GM13976 (cell line): Measurements from ENCODE around the gene PKHD1.

Experiments used
- DNase-seq: peaks from one replicate; pipeline ENCODE4 v3.0.0; 2012; ENCODE audit warnings: low spot score
- CTCF ChIP-seq: IDR thresholded peaks from 2 replicates; pipeline ENCODE4 v1.5.1; 2012; ENCODE audit warnings: borderline replicate concordance, mild to moderate bottlenecking; ENCODE audit not compliant: insufficient read depth; ENCODE audit errors: extremely low read depth, missing control alignments, control extremely low read depth
- in situ Hi-C: fragments of 300-500 bp; cut with MboI; formaldehyde crosslinking; loops from one replicate; pipeline ENCODE4 v1.12.0; 2022; ENCODE audit warnings: low sequenced_read_pairs, mixed read lengths, inconsistent platforms; ENCODE audit not compliant: unreplicated experiment

Gene PKHD1

GRCh38 chr6:52050051-52050405 lies 37.4 kb downstream of the PKHD1 start:
- no peak for DNase-seq
- in situ Hi-C loops: no loop called here
- no peak for TF ChIP-seq CTCF

GRCh38 chr6:52049252-52050050 lies 38.0 kb downstream of the PKHD1 start:
- peak; percentile 62 for TF ChIP-seq CTCF
- DNase-seq: peak; percentile 43
- in situ Hi-C loops: no loop called here

- TF ChIP-seq CTCF: no peak
- DNase-seq: no peak
- in situ Hi-C loops: no loop called here
Measured at GRCh38 chr6:52046456-52046855, 41.0 kb downstream of the PKHD1 start.

- DNase-seq: no peak
- in situ Hi-C loops: no loop called here
- TF ChIP-seq CTCF: no peak
Measured at GRCh38 chr6:52045481-52045880, 41.9 kb downstream of the PKHD1 start.

- no peak for DNase-seq
- no peak for TF ChIP-seq CTCF
- in situ Hi-C loops: no loop called here
Measured at GRCh38 chr6:52045033-52045432, 42.4 kb downstream of the PKHD1 start.

GRCh38 chr6:52042141-52042885 lies 45.1 kb downstream of the PKHD1 start:
- in situ Hi-C loops: no loop called here
- no peak for TF ChIP-seq CTCF
- no peak for DNase-seq

GRCh38 chr6:52041134-52041533 lies 46.3 kb downstream of the PKHD1 start:
- in situ Hi-C loops: no loop called here

More at GRCh38 chr6:52041134-52041533, 46.3 kb downstream of the PKHD1 start:
- no peak for DNase-seq
- no peak for TF ChIP-seq CTCF
